ENCODE results near the gene MIOS.
"Not testable (repeated sequence)": the region's sequence is repeated elsewhere in the genome, so short reads cannot be mapped to it uniquely, and the experiment has no call there.

MIOS gene

DNA sequence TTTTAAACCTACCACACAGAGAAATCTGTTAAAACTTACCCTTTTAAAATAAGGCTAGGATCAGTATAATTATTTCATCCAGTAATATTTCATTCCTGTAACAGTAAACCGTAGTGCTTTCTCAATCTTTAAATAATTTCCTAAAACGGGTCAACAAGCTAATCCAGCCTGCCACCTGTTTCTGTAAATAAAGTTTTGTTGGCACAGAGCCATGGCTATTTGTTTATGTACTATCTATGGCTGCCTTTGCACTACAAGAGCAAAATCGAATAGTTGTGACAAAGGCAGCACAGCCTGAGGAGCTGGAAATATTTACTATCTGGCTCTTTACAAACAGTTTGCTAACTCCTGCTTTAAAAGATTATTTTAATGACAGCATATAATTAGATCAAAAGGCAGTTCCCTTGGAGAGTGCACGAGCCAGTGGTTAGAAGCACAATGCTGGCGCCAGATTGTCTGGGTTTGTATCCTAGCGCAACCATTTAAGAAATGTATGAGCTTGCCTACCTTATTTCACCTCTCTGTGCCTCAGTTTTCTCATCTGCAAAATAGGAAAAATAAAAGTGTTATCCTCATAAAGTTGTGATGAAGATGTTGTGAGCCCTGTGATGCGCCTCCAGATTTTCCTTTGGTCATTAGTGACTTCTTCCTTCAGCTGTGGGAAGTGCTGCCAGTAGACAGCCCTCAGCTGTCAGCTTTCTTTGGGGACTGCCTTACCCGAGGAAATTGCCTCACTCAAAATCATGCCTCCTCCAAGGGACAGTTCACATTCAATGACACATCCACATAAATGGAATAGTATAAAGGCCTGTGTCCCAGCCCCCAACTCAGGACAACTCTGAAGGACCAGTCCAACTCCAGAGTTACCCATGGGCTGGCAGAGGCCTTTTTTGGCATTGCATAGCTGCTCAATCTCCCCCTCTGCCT is 11.8 kb upstream of the MIOS start:
- peak; percentile 29 for DNase-seq

GRCh38 chr7:7556852-7557251 is 9.8 kb upstream of the MIOS start:
- DNase-seq: no peak

DNA sequence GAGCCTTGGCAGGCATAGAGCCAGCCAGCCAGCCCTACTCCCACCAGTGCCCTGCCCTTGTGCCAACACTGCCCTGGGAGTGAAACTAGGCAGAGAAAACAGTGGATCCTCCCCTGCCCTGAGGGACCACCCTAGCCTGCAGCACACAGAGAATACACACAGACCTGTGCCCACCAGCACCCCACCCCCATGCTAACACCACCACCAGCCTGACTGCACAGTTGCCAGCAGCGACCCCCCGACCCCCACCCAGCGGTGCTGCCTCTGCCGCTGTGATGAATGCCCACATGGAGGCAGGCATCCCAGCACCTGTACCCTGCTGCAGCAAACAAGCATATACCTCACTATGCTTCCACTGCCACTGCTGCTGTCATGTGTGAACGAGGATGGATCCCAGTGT is 9.4 kb upstream of the MIOS start:
- no peak for DNase-seq

- DNase-seq: not testable (repeated sequence)
Observed at GRCh38 chr7:7561591-7561990, 5.1 kb upstream of the MIOS start.

DNA sequence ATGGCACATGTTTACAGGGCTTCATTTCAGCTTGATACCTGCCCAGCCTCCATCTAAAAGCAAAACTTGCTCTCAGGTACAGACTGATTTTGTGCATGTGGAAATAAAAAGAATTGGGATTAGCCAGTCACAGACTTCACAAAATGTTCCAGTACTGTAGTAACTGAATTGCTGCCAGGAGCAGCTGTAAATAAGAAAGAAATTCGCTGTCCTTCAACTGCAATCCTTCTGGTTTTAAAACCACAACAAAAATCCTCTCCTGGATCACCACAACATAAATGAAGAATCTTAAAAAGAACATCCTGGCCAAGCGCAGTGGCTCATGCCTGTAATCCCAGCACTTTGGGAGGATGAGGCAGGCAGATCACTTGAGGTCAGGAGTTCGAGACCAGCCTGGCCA is 3.9 kb upstream of the MIOS start:
- no peak for DNase-seq

- peak; percentile 24 for DNase-seq
Observed at GRCh38 chr7:7563269-7563668, 3.4 kb upstream of the MIOS start.

GRCh38 chr7:7563813-7564212 is 2.9 kb upstream of the MIOS start:
- no peak for DNase-seq

- no peak for DNase-seq
Observed at GRCh38 chr7:7564323-7564780, 2.3 kb upstream of the MIOS start.

GRCh38 chr7:7565018-7565680 is 1.5 kb upstream of the MIOS start:
- DNase-seq: no peak

- peak; percentile 16 for DNase-seq
Observed at GRCh38 chr7:7565746-7566650, 686 bp upstream of the MIOS start.

DNA sequence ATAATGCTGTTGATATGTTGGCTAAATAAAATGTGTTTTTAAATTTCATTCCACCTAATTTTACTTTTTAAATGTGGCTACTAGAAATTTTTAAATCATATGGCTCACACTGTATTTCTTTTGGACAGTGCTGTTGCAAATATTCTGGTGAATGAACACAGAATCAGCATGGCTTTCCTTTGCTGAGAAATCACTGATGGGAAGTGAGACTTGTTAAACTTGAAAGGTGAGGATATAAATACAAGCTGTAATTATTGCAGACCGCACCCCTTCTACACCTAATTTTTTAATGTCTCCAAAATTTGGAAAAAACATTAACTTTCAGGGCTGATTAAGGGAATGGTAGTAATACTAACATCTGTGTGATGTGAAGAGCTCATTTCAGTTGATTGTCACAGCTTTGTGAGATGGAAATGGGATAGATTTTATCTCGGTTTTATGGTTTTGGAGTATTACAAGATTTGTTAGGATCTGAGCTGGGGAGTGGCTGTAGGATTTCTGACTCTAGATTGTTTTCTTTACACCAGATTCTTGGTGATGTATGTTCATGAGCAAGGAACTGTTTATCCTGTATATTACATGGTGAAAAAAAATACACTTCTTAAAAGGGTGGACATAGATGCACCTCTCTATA is 1.3 kb downstream of the MIOS start:
- no peak for DNase-seq

DNA sequence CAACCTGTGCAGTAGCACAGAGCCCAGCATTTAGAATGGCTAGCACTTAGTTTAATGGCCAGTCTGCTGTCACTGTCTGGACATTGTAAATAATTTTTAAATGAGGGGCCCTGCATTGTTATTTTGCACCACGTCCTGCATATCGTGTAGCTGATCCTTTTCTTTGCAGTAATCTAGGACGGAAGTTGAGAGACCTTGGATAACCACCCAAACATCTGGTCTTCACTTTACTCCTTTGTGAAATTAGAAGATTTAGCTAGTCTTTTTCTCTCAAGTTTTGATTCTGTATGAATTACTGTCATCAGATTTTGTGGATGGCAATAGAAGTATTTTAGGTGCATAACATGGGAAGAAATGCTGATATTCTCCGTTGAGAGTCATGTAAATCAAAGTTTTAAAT is 1.9 kb downstream of the MIOS start:
- no peak for DNase-seq

GRCh38 chr7:7569081-7569527 is 2.4 kb downstream of the MIOS start:
- no peak for DNase-seq

- DNase-seq: no peak
Observed at GRCh38 chr7:7569615-7570014, 2.9 kb downstream of the MIOS start.

DNA sequence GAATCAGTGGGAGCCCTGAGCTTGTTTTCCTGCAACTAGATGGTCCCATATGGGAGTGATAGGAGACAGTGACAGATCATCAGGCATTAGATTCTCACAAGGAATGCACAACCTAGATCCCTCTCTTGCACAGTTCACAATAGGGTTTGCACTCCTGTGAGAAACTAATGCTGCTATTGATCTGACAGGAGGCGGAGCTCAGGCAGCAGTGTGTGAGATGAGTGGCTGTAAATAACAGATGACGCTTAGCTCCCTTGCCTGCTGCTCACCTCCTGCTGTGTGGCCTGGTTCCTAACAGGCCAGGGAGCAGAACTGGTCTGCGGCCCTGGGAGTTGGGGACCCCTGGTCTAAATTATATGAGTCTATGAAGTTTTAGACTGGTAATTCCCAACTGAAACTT is 3.9 kb downstream of the MIOS start:
- peak; percentile 20 for DNase-seq

DNA sequence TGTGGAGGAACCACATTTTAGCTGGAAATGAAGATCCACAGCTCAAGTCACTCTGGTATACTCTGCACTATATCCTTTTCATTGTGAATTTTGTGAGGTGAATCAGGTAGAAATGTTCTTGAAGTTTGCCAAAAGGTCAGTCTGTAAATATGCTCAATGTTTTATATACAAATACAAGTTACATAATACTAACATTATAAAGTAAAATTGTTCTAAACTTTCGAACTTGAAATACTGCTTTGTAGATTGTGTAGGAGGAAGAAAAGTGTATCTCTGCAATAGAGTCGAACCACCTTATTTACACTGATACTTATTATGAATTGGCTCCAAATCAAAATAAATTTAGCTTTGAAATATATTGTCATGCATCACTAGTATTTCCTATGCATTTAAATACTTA is 7.0 kb downstream of the MIOS start:
- no peak for DNase-seq

GRCh38 chr7:7576344-7576743 is 9.7 kb downstream of the MIOS start:
- DNase-seq: no peak

DNA sequence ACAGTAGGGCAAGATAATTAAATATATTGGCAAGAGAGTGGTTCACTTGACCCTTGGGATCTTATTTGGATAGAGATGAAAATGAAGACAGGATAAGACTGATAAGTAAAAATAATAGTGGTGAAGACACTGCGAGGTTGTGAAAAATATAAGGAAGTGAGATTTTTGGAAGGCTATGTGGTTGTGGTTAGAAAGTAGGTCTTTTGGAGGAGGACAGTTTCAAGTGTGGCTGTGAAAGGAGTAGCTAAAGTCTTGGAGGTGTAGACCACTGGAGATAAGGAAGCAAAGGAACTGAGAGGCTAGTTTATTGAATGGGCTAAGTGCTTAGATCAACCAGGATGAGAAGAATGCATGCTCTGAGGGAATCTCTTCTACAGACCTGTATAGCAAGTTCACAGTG is 11.2 kb downstream of the MIOS start:
- no peak for DNase-seq

- DNase-seq: no peak
Observed at GRCh38 chr7:7579638-7580037, 13.0 kb downstream of the MIOS start.

- DNase-seq: no peak
Observed at GRCh38 chr7:7581531-7582179, 15.0 kb downstream of the MIOS start.

GRCh38 chr7:7582596-7582995 is 15.9 kb downstream of the MIOS start:
- no peak for DNase-seq

- no peak for DNase-seq
Observed at GRCh38 chr7:7583731-7584130, 17.0 kb downstream of the MIOS start.
